OCI-M2 (cell line): ENCODE data around the gene UBE2M.

Source experiments
- DNase-seq: peaks from one replicate; lab custom pipeline; 2025; ENCODE audit not compliant: unreplicated experiment; lab: John Stamatoyannopoulos, UW

UBE2M gene

DNA sequence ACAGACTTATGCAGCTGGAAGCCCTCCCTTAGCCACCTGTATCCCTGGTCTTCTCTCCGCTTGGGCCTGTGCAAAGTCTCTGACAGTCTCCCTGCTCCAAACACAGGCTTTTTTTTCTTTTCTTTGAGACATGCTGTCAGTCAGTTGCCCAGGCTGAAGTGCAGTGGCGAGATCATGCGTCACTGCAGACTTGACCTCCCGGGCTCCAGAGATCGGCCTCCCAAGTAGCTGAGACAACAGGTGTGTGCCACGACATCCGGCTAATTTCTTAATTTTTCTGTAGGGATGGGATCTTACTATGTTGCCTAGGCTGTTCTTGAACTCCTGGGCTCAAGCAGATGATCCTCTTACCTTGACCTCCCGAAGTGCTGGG lies 13.2 kb upstream of the UBE2M start:
- DNase-seq, result no peak

DNA sequence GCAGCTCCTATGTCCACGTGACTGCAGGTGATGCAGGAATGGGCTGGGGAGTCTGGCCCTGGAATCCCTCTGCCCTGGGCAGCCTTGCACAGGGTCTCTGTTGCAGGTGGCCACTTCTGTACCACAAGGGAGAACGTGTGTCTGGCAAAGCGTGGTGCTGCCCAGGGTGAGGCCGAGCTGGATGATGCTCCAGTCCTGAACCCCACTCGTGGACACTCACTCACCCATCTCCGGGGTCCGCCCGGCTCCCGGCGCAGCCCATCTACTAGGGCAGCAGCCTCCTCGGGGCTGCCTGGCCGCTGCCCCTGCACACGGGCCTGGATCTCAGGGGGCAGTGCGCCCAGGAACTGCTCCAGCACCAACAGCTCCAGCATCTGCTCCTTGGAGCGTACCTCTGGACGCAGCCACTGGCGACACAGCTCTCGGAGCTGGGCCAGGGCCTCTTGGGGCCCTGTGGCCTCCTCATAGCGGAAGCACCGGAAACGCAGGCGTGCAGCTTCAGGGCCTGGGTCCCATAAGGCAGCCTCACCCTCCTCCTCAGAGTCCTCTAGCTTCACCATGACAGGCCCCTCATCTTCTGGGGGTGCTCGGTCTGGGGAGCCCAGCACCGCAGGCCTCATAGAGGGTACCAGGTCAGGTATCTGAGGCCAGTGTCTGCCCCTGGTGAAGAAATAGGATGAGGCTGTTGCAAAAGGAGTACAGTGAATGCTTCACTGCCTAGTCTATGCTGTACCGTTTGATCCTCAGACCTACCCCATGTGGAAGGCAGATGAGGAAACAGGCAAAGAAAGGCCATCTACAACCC lies 12.6 kb upstream of the UBE2M start:
- no peak for DNase-seq

GRCh38 chr19:58569943-58570670 lies 11.7 kb upstream of the UBE2M start:
- DNase-seq, result no peak

- no peak for DNase-seq
Observed at GRCh38 chr19:58569191-58569942, 11.0 kb upstream of the UBE2M start.

DNA sequence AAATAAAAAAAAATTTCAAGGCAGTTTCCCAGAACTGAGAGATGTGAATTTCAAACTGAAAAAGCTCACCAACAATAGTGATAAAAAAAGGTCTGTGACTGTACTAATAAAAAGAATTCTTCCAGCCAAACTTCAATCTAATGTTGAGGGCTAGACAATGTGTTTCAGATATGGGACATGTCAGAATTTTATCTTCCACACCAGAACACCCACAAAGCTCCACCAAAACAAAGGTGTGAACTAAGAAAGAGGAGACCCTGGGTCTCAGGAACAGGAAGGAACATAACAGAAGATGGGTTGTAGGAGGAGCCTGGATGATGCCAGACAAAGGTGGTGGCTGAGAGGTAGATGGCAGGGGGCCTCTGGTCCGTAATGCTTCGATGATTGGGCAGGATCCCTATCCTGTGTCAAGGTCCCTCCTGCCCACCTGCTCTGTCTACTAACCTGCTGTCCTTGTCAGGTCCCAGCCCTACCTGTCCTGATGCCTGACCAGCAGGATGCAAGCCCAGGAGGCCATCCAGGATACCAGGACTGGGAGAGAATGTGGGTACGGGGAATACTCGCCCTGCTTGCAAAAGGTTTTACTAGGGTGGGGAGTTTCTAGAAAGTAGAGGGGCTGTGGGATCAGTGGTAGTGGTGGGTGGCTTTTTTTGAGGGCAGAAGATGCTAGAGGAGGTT lies 10.2 kb upstream of the UBE2M start:
- no peak for DNase-seq

GRCh38 chr19:58566989-58567388 lies 8.6 kb upstream of the UBE2M start:
- DNase-seq, result no peak

- no peak for DNase-seq
Observed at GRCh38 chr19:58563823-58564222, 5.4 kb upstream of the UBE2M start.

DNA sequence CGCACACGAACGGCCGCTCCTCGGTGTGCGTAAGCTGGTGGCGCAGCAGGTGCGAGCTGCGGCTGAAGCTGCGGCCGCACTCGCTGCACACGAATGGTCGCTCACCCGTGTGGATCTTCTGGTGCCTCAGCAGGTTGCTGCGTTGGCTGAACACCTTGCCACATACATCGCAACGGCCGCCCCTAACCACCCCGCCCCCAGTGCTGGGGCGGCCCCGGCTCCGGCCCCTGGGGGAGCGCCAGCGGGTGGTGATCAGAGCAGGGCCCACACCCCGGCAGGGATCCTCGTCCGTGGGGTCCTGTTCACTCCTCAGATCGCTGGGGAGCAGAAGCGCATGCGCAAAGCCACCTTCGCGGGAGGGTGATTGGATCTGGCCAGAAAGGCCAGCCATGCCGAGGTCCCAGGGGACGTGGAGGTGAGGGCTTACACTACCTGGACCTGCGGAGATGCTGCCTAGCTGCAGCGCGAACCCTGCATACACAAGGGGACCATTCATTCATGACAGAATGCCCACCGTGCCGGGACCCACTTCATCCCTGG lies 4.7 kb upstream of the UBE2M start:
- DNase-seq, result no peak

DNA sequence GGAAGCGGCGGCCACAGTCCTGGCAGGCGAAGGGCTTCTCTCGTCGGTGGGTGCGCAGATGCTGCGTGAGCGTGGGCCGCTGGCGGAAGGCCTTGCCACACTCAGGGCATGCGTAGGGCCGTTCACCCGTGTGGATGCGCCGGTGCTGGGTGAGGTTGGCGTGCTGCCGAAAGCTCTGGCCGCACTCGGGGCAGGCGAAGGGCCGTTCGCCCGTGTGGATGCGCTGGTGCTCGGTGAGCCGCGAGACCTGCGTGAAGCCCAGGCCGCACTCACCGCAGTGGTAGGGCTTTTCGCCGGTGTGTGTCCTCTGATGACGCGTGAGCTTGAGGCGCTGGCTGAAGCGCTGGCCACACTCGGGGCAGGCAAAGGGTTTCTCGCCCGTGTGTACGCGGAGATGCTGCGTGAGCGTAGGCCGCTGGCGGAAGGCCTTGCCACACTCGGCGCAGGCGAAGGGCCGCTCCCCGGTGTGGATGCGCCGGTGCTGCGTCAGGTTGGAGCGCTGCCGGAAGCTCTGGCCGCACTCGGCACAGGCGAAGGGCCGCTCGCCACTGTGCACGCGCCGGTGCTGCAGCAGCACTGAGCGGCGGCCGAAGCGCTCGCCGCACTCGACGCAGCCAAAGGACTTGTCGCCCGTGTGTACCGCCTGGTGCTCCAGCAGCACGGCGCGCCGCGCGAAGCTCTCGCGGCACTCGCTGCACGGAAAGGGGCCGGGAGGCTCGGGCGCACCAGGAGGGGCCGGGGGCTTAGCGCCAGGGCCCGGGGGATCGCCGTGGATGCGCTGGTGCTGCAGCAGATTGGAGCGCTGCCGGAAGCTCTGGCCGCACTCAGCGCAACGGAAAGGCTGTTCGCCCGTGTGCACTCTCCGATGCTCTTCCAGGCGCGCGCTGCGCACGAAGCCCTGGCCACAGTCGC lies 4.0 kb upstream of the UBE2M start:
- DNase-seq, result no peak

DNA sequence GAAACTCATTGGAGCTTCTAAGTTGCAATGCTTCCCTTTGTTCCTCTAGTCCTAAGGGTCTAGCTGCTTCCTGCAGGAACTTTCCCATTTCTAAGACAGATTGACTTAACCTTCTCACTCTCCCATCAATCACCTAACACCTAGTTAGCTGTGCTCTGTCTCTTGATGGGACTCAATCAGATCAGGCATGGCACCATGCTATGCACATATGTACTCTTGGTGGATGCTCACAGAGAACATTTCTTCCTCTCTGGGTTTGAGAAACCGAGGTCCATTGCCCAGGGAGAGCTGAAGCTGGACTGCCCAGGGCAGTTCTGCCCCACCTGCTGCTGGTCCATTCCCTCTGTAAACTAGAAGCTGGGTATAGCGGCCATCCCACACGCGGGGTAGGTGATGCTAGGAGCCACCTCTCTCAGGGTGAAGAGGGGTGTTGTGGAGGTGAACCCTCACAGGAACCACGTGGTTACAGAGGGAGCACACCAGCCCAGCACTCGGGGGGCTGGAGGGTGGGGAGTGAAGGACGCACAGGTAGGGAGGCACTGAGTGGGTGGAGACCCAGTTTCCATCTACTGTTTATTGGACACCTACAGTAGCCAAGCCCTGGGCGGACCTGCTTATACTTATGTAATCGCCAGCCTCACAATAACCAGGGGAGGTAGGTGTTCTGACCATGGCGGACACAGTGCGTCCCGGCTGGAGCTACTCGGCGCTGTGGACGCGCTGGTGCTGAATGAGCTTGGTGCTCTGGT lies 3.1 kb upstream of the UBE2M start:
- no peak for DNase-seq

DNA sequence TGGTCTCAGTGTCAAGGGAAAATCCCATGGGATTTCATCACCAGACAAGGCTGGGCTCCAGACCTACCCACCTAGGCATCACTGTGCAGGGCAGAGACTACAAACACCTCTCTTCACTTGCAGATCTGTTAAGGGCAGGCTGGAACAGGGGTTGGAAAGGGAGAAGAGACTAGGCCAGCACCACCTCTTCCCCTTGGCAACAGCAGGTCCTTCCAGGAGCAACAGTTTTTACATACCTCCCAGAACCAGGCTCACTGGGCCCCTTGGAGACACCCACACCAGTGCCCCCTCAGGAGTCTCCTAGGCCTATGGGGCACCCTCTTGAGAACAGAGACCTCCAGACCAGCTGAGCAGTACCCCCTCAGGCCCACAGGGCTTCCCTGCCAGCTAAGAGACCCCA lies 2.5 kb upstream of the UBE2M start:
- DNase-seq, result no peak

DNA sequence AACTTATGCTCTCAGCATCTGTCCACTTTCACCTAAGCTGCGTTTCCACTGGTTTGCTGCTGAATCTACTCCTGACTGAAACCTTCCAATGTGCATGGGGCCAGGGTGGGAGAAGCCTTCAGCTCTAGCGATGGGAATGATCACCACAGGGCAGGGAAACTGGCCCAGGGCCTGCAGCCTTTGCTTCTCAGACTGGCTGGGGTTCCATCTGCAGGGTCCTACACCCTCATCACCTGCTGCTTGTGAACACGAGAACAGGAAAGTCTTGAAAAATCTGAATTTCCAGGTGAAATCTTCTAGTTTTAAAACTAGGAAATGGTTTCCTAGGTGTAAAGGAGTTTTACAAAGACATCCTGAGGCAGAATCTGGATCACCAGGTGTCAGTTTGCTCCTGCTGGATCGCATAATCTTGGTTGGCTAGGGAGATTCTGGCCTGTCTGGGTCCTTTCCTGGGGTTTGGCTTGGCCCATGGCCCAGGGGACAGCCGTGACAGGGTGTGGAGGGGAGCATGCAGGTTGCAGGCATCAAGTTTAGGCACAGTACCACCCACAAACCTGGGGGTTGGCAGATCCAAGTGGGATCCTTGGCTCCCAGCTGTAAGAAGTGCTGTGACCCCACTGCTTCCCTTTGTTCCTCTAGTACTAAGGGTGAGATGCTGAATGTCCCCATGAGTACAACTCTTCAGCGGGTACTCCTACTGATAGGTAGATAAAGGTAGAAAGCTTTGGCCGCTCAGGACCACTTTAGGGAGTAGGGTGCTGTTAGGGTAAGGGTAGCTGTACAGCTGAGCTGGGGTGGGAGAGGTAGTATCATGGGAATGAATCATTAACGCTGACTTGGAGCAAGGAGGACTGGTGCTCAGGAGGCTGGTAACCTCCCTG lies 1.8 kb upstream of the UBE2M start:
- DNase-seq, result no peak

DNA sequence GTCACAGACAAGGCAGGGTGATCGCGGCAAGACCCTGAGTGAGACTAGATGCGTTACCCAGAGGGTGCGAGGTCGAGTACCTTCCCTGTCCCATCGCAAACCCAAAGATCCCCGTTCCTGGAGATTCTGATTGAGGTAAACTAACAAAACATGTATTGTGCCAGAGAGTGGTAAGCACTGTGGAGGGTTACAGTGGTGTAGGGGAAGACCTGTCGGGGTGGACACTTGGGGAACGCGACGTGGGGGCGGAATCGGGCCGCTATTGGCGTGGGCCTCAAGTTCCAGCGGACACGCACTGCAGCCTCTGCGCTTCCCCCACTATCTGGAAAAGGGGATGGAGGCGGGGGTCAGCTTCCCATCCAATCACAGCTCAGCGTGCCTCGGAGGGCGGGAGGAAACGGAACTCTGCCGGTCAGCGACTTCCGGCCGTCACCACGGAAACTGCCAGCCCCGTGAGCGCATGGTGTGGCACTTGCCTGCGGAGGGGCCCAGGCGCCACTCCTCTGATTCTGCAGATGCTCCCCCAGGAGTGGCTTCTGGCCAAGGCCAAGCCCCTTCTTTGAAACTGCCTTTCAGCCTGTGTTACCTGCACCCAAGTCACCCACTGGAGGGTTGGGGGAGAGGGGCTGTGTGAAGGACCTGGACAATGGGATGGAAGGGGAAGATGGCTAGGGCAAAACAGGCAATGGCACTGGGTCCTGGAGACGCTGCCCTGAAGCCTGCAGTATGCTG lies 1.0 kb upstream of the UBE2M start:
- no peak for DNase-seq

DNA sequence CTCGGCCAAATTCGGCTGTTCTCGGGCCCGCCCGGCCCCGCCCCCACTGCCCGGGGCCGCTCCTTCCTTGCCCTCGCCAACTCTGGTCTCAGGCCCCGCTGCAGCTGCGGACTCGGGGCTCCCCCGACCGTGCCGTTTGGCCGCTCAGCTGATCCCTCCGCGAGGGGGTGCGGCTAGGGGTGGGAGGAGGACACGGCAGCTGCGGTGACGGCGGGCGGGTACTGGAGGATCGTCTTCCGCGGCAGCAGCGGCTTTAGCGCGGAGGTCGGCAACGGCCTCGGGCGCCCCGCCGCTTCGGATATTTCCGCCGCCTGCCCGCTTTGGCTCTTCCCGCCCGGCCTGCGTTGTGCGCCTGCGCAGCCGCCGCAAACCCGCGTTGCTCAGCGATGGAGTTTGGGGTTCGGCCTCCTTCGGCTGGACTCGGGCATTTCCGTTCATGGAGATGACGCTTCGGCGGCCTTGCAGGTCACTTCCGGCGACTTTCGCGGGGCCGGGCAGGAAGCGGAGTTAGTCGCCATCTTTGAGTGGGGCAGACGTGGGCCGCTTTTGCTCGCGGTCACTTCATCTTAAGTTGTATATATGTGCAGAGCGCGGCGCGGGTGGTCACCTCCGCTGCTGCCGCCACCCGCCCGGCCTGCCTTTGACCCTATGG lies 338 bp upstream of the UBE2M start:
- no peak for DNase-seq

DNA sequence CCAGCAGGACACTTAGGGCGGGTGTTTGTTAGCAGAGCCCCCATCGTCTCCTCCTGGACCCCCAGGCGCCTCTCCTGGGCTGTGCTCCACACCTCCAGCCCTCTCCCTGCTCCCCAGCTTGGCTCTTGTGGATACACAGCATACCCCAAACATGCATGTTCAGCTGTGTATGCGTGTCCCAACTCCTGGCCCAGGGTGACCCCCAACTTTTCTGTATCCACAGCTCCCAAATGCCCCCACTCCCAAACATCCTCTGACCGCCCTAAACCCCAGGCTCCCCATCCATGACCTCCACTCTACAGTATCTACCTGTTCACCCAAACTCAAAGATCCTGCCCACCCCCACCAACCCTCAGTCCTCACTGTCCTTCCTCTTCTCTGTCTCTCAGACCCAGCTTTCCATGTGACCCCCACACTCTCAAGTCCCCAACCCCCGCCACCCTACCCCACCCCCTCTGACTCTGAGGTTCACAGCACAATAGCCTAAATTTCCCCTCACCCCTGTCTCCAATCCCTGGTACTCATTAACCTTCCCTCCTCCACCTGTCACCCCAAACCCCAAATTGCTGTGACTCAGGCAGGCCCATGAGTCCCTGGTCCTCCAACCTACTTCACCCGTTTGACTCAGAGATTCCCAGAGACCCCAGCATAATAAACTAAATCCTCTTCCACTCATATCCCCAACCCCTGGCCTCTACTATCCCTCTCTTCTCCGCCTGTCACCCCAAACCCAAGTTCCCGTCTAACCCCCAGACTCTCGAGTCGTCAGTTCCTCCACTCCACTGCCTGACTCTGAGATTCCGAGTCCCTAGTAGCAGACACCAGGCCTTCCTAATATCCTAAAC lies 968 bp downstream of the UBE2M start:
- no peak for DNase-seq

- no peak for DNase-seq
Observed at GRCh38 chr19:58556622-58557220, 1.7 kb downstream of the UBE2M start.
